GM18907 (cell line): ENCODE data around the gene LIPC.

Source experiments
- ATAC-seq: cut with Tn5 transposase; IDR thresholded peaks from one replicate; pipeline ENCODE4 v1.9.1; 2021; ENCODE audit warnings: mild to moderate bottlenecking, moderate library complexity; ENCODE audit not compliant: unreplicated experiment

LIPC gene

DNA sequence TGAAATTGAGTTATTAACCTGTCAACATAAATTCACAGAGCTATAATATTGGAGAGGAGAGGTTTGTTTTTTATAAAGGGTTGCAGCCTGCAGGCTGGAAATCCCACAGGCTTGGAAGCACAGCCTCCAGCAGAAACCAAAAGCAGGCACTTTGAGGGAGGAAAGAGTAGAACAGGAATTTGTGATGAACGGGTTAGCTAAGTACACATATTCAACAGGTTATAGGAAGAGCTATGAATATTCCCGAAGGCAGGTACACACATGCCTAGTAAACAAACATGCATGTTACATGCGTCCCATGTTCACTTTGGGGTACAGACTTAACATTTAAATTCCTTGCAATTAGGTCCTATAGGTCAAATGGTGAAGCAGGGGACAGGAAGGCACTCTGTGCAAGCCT, 25.9 kb upstream of the LIPC start:
- ATAC-seq, result no peak

DNA sequence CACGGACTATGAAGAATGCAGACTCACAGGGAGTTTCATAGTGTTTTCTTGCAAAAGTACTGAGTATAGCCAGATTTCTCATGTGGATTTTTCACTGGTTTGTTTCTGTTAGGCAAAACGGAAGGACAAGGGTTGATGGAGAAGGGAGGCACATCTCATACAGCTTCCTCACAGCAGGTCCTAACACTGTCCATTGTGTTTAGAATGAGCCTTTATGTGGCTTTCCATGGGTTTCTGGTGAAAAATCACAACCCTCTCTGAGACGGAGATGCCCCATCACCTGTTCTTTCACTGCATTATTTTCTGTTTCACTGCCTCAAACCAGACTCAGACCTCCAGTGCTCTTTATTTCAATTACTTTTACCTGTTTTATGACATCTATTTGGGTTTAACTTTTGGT, 25.0 kb upstream of the LIPC start:
- no peak for ATAC-seq

- no peak for ATAC-seq
Measured at GRCh38 chr15:58407236-58407775, 24.5 kb upstream of the LIPC start.

GRCh38 chr15:58407778-58408177, 24.0 kb upstream of the LIPC start:
- ATAC-seq, result no peak

DNA sequence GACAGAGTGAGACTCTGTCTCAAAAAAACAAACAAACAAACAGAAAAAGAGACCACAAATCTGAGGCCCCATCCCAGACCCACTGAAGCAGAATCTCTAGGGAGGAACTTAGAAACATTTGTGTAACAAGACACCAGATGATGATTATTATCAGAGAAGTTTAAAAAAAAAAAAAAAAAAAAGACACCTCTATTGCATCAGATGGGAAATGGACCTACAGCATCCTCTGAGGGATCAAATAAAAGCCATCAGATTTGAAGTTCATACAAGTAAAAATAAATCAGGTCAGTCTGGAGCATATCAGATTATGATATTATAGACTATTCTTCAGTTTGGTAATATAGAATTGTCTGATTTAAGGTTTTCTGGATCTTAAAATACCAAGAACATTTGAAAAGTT, 21.9 kb upstream of the LIPC start:
- ATAC-seq, result no peak

DNA sequence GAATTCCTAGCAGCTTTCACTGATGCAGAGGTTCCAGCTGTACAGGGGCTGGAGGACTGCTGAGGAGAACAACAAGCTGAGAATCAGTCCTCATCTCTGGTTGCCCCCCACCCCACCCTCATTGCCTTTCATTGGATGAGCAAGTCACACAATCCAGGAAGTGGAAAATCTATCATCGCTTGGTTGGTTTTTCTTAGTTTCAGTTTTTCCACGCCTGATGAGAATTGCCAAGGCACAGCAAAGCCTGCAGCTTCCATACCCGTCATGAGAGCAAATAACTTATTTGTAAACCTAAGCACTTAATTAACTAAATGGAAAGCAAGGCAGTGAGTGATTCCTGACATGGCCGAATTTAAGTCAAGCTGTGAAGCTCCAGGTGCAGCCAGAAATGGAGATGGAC, 21.4 kb upstream of the LIPC start:
- ATAC-seq, result no peak

GRCh38 chr15:58413253-58413652, 18.5 kb upstream of the LIPC start:
- ATAC-seq, result no peak

DNA sequence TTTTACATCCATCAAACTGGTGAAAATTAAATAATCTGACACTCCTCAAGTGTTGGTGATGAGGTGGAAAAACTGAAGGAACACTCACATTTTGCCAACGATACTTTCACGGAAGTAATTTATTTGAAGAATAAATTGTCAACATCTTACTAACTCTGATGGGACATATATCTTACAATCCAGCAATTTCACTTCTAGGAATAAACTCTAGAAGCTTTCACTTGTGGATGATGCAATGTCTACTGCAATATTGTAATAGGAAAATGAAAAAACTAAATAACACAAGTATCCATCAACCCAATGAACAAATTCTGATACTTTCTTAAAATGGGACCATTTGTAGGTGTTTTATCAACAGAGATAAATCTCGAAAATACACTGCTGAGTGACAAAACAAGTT, 16.2 kb upstream of the LIPC start:
- ATAC-seq, result no peak

- ATAC-seq, result no peak
Measured at GRCh38 chr15:58416963-58417362, 14.8 kb upstream of the LIPC start.

DNA sequence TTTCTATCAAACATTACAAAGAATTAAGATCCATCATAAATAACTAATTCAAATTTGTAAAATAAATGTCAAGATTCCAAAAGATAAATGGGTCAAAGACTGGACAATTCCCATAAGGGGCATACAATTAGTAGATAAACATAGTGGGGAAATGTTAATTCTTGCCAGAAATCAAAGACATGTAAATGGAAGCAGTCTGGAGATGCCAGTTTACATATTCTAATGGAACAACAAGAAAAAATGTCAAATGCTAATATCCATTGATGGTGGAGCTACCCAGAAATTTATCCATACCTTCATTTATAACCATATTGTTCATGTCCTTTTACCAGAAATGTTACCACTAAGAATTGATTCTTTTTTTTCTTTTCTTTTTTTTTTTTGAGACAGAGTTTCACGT, 13.7 kb upstream of the LIPC start:
- ATAC-seq, result no peak

- no peak for ATAC-seq
Measured at GRCh38 chr15:58419803-58420524, 11.8 kb upstream of the LIPC start.

- no peak for ATAC-seq
Measured at GRCh38 chr15:58420579-58421043, 11.2 kb upstream of the LIPC start.

DNA sequence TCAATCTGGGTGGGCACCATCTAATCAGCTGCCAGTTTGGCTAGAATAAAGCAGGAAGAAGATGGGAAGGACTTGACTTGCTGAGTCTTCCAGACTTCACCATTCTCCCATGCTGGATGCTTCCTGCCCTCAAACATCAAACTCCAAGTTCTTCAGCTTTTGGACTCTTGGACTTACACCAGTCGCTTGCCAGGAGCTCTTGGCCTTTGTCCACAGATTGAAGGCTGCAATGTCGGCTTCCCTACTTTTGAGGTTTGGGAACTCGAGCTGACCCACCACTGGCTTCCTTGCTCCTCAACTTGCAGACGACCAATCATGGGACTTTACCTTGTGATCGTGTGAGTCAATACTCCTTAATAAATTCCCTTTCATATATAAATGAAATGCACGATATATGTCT, 8.6 kb upstream of the LIPC start:
- ATAC-seq, result no peak

- no peak for ATAC-seq
Measured at GRCh38 chr15:58423831-58424608, 7.8 kb upstream of the LIPC start.

DNA sequence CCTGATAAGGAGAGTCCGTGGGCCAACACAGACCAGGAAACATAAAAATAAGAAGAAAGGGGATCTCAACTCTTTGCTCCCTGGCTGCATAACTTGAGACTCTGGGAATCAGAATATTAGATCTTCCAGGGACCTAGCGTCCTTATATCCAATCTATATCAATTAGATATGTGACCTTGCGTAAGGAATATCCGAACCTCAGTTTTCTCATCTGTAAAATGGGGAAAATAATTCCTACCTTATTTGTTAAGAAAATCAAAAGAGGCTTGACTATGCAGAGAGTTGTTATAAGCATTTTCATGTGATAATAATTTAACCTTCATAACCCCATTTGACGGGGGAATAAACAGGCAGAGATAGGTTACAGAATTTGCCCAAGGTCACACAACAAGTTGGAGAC, 7.1 kb upstream of the LIPC start:
- ATAC-seq, result no peak

GRCh38 chr15:58425185-58425584, 6.6 kb upstream of the LIPC start:
- ATAC-seq, result no peak

DNA sequence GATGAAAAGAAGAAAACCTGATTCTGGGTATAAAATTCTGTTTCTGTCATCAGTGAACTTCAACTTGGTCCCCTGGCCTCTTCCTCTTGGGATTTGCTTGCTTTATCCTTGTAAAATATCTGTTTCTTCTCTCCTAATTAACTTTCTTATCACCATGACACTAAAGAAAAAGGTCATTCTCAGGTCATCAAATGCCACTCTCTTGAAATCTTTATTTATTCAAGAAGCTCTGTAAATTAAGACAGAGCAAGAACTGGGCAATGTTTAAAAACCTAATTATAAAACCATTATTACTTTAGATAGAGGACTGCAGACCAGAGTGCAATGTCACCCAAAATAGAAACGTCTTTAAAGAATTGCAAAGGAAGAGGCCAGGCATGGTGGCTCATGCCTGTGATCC, 6.0 kb upstream of the LIPC start:
- ATAC-seq, result no peak

DNA sequence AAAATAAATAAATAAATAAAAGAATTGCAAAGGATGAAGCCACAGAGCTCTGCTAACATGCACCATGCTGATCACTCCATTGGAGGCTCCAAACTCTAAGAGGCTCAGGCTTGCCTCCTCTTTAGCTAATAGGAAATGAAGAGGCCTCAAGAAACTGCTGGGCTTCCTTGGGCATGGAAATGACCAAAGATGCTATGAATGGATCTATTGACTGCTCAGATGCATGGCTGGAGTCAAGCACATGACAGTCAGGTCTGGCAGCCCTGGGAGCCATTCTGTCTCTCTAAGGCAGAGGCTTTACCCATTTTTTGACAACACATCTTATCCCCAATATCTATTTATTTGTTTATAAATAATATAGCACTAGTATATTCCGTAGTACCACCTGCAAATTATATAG, 5.3 kb upstream of the LIPC start:
- no peak for ATAC-seq

GRCh38 chr15:58427987-58428386, 3.8 kb upstream of the LIPC start:
- no peak for ATAC-seq

DNA sequence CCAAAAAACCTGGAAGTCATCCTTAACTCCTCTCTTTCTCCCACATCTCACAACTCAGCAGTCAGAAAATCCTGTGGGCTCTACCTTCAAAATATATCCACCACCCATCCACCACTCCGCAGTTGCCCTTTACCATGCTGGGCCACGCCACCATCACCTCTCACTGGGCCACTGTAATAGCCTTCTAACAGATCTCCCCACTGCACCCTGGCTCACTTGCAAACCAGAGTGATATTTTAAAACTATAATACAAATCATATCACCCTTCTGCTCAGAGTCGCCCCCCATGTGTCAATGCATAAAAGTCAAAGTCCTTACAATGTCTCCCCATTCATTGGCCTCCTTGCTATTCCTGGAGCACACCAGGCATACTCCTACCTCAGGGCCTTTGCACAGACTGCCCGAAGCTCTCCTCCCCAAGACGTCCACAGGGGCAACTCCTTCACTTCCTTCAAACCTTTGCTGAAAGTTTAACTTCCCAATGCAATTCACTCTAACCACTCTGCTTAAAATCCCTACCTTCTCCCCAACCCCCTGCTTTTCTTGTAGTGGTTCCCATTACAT, 1.5 kb upstream of the LIPC start:
- ATAC-seq, result no peak

GRCh38 chr15:58432401-58432800, 610 bp downstream of the LIPC start:
- no peak for ATAC-seq
